HepG2 (cell line): Measurements from ENCODE around the gene SOSTDC1. TPM values are rescaled to one million over a fixed set of nuclear protein-coding genes. Genes with fewer than 3 reads are reported as not detected.

Experiments used
- AGO1 ChIP-seq: fragments of 200-400 bp; formaldehyde crosslinking; IDR thresholded peaks from 2 replicates; pipeline ENCODE4 v1.6.1; 2017; ENCODE audit warnings: mild to moderate bottlenecking, low read depth, low read length, moderate library complexity; ENCODE audit not compliant: poor library complexity, severe bottlenecking
- ATF1 ChIP-seq: IDR thresholded peaks from 2 replicates; pipeline ENCODE4 v1.6.1; 2016; ENCODE audit warnings: mild to moderate bottlenecking, control low read depth
- ATRX ChIP-seq: sonication (generic); formaldehyde crosslinking; IDR thresholded peaks from 2 replicates; pipeline ENCODE4 v1.4.0; 2020; ENCODE audit warnings: missing genetic modification reagents, borderline replicate concordance
- DR1 ChIP-seq: sonication (generic); formaldehyde crosslinking; IDR thresholded peaks from 2 replicates; pipeline ENCODE4 v1.8.0; 2021; ENCODE audit warnings: mild to moderate bottlenecking, missing genetic modification reagents, inconsistent platforms
- EED ChIP-seq: sonication (generic); formaldehyde crosslinking; IDR thresholded peaks from 2 replicates; pipeline ENCODE4 v1.5.0; 2020; ENCODE audit warnings: mild to moderate bottlenecking, missing genetic modification reagents
- ELF1 ChIP-seq: sonication (generic); formaldehyde crosslinking; IDR thresholded peaks from 2 replicates; pipeline ENCODE4 v1.4.0; 2020; ENCODE audit warnings: missing genetic modification reagents
- ERF ChIP-seq: IDR thresholded peaks from 2 replicates; pipeline ENCODE4 v1.6.1; 2018; ENCODE audit warnings: missing biosample characterization, missing genetic modification reagents
- HES4 ChIP-seq: sonication (generic); formaldehyde crosslinking; IDR thresholded peaks from 2 replicates; pipeline ENCODE4 v1.9.0; 2021; ENCODE audit warnings: mild to moderate bottlenecking, missing genetic modification reagents, borderline replicate concordance
- HINFP ChIP-seq: sonication (generic); formaldehyde crosslinking; IDR thresholded peaks from 2 replicates; pipeline ENCODE4 v1.4.0; 2020; ENCODE audit warnings: low read depth, mild to moderate bottlenecking, missing genetic modification reagents
- HNRNPLL ChIP-seq: fragments of 200-400 bp; formaldehyde crosslinking; IDR thresholded peaks from 2 replicates; pipeline ENCODE4 v1.6.1; 2017; ENCODE audit warnings: mild to moderate bottlenecking, low read depth, low read length; ENCODE audit not compliant: poor library complexity, severe bottlenecking
- KLF12 ChIP-seq: sonication (generic); formaldehyde crosslinking; IDR thresholded peaks from 2 replicates; pipeline ENCODE4 v1.4.0; 2020; ENCODE audit warnings: missing genetic modification reagents, borderline replicate concordance
- POLR2AphosphoS5 ChIP-seq: IDR thresholded peaks from 2 replicates; pipeline ENCODE4 v1.6.1; 2012; ENCODE audit warnings: low read depth, low read length
- RARA ChIP-seq: IDR thresholded peaks from 2 replicates; pipeline ENCODE4 v1.6.1; 2016; ENCODE audit warnings: missing genetic modification reagents, missing compliant biosample characterization
- RELA ChIP-seq: sonication (generic); formaldehyde crosslinking; IDR thresholded peaks from 2 replicates; pipeline ENCODE4 v1.4.0; 2020; ENCODE audit warnings: missing genetic modification reagents
- TFE3 ChIP-seq: IDR thresholded peaks from 2 replicates; pipeline ENCODE4 v1.6.1; 2016
- ZFP1 ChIP-seq: IDR thresholded peaks from 2 replicates; pipeline ENCODE4 v1.6.1; 2016
- ZFP82 ChIP-seq: sonication (generic); formaldehyde crosslinking; IDR thresholded peaks from 2 replicates; pipeline ENCODE4 v1.5.1; 2020; ENCODE audit warnings: mild to moderate bottlenecking, missing genetic modification reagents, borderline replicate concordance
- ZFX ChIP-seq: sonication (generic); formaldehyde crosslinking; IDR thresholded peaks from 2 replicates; pipeline ENCODE4 v1.4.0; 2020; ENCODE audit warnings: mild to moderate bottlenecking, low read depth, missing genetic modification reagents, moderate library complexity
- ZFYVE20 ChIP-seq: sonication (generic); formaldehyde crosslinking; IDR thresholded peaks from 2 replicates; pipeline ENCODE4 v1.8.0; 2023; ENCODE audit warnings: low read depth, mild to moderate bottlenecking, moderate library complexity, missing genetic modification reagents, borderline replicate concordance
- ZNF282 ChIP-seq: fragments of 450-650 bp; IDR thresholded peaks from 2 replicates; pipeline ENCODE4 v1.6.1; 2018; ENCODE audit not compliant: partially characterized antibody
- ZNF44 ChIP-seq: sonication (generic); formaldehyde crosslinking; IDR thresholded peaks from 2 replicates; pipeline ENCODE4 v1.5.1; 2020; ENCODE audit warnings: mild to moderate bottlenecking, missing genetic modification reagents
- polyA plus RNA-seq, 8 experiments: library from polyadenylated mRNA; depleted of rRNA in 3 of 8; stranded (reverse) in 7 of 8; unstranded in 1 of 8; fragments of >200 nt; fragmentation: Illumina TruSeq in 4 of 8; extraction: Trizol in 4 of 8; gene quantifications; 2 replicates each; pipeline versions ENCODE4 v1.2.1 to v1.2.3, GENCODE V29; 2011 to 2016; ENCODE audit warnings: low read depth in 4 of 8, missing spikeins in 1 of 8, mixed read lengths in 1 of 8; ENCODE audit not compliant: insufficient read depth in 1 of 8
- total RNA-seq, 5 experiments: library from RNA; depleted of rRNA; stranded (reverse); fragments of >200 nt; fragmentation: Illumina TruSeq; extraction: Trizol; gene quantifications; 2 replicates each; pipeline ENCODE4 v1.2.3, GENCODE V29; 2016; ENCODE audit warnings: low read depth in 1 of 5
- TF ChIP-seq, protein P1 (sequence below): IDR thresholded peaks from 2 replicates; pipeline ENCODE4 v1.6.1; 2018; ENCODE audit warnings: missing genetic modification reagents
- TF ChIP-seq, protein P2 (sequence below): sonication (generic); formaldehyde crosslinking; IDR thresholded peaks from 2 replicates; pipeline ENCODE4 v1.4.0; 2020; ENCODE audit warnings: missing genetic modification reagents
- TF ChIP-seq, protein P3 (sequence below): sonication (generic); formaldehyde crosslinking; IDR thresholded peaks from 2 replicates; pipeline ENCODE4 v1.5.0; 2020; ENCODE audit warnings: mild to moderate bottlenecking, missing genetic modification reagents

SOSTDC1 gene
- total and polyA plus RNA-seq, 2 of the 13 experiments (the other 11 are each of a cell fraction or from before 2014, with no cell fraction given): not detected

DNA sequence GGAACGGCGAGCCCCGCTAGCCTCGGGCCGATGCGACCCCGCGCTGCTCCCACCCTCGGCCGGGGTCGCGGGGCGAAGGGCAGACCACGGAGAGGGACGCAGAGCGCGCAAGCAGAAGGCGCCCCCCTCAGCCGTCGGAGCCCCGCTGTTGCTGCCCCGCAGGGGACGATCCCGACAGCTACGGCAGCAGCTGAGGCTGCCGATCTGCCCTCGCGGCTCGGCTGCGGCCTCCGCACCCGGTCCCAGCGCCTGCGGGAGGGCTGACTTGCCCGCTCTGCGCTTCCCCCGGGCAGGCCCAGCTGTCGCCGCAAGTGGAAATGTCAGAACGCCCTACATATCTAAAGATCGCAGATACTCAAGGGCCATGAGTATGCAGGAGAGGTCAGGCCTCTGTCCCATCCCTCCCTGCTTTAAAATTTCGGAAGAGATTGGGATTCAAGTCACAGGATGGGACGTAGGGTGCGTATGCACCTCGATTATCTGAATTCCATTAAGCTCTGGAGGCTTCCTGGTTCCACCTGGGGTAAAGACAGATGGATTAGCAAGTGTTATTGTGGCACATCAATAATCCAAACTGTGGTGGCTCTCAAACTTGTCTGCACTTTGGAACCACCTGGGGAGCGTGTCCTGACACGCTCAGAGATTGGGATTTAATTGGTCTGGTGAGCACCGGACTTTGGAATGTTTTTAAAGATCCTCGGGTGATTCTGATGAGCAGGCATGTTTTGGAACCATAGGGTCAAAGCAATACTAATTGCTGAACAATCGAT is 44.0 kb downstream of the SOSTDC1 start, which contains the start of gene CRPPA (continued):
- TF ChIP-seq, protein P1, sequence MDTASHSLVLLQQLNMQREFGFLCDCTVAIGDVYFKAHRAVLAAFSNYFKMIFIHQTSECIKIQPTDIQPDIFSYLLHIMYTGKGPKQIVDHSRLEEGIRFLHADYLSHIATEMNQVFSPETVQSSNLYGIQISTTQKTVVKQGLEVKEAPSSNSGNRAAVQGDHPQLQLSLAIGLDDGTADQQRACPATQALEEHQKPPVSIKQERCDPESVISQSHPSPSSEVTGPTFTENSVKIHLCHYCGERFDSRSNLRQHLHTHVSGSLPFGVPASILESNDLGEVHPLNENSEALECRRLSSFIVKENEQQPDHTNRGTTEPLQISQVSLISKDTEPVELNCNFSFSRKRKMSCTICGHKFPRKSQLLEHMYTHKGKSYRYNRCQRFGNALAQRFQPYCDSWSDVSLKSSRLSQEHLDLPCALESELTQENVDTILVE (CRISPR knock-in tag): no peak
- TF ChIP-seq KLF12 (CRISPR knock-in tag): no peak
- TF ChIP-seq ATRX: no peak
- TF ChIP-seq POLR2AphosphoS5: peak; percentile 37; the same call in 1 of the 2 replicates
- 0 out of 2 replicates have a peak, but pooled peaks have one; percentile 21 for TF ChIP-seq ZFYVE20
- no peak for TF ChIP-seq AGO1
- TF ChIP-seq ZNF44 (CRISPR knock-in tag): peak; percentile 50; the same call in 1 of the 2 replicates
- TF ChIP-seq ZFP82: peak; percentile 70; the same call in 1 of the 2 replicates
- TF ChIP-seq ATF1 (CRISPR knock-in tag): no peak
- 0 out of 2 replicates have a peak, but pooled peaks have one; percentile 5 for TF ChIP-seq RARA (CRISPR knock-in tag)
- no peak for TF ChIP-seq TFE3 (CRISPR knock-in tag)
- TF ChIP-seq, protein P2, sequence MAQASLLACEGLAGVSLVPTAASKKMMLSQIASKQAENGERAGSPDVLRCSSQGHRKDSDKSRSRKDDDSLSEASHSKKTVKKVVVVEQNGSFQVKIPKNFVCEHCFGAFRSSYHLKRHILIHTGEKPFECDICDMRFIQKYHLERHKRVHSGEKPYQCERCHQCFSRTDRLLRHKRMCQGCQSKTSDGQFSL: no peak
- no peak for TF ChIP-seq ZFP1 (CRISPR knock-in tag)
- no peak for TF ChIP-seq RELA (CRISPR knock-in tag)
- TF ChIP-seq EED (CRISPR knock-in tag): peak; percentile 6; the same call in 1 of the 2 replicates
- 0 out of 2 replicates have a peak, but pooled peaks have one; percentile 17 for TF ChIP-seq HINFP (CRISPR knock-in tag)
- TF ChIP-seq HNRNPLL: peak; percentile 90
- 0 out of 2 replicates have a peak, but pooled peaks have one; percentile 29 for TF ChIP-seq DR1 (CRISPR knock-in tag)
- TF ChIP-seq ZNF282: no peak
- peak; percentile 36 for TF ChIP-seq ZFX (CRISPR knock-in tag)
- TF ChIP-seq ERF (CRISPR knock-in tag): no peak
- TF ChIP-seq HES4 (CRISPR knock-in tag): peak; percentile 67; the same call in 1 of the 2 replicates
- TF ChIP-seq ELF1 (CRISPR knock-in tag): no peak
- TF ChIP-seq, protein P3, sequence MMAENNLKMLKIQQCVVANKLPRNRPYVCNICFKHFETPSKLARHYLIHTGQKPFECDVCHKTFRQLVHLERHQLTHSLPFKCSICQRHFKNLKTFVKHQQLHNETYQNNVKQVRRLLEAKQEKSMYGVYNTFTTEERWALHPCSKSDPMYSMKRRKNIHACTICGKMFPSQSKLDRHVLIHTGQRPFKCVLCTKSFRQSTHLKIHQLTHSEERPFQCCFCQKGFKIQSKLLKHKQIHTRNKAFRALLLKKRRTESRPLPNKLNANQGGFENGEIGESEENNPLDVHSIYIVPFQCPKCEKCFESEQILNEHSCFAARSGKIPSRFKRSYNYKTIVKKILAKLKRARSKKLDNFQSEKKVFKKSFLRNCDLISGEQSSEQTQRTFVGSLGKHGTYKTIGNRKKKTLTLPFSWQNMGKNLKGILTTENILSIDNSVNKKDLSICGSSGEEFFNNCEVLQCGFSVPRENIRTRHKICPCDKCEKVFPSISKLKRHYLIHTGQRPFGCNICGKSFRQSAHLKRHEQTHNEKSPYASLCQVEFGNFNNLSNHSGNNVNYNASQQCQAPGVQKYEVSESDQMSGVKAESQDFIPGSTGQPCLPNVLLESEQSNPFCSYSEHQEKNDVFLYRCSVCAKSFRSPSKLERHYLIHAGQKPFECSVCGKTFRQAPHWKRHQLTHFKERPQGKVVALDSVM (CRISPR knock-in tag): peak; percentile 52; the same call in 1 of the 2 replicates
